Ovary (tissue), 3 donors: Measurements from ENCODE around the gene OMG.

Source experiments
- CTCF ChIP-seq, 3 donors: fragments of 450-650 bp in 2 of 3; fragments of 200-600 bp in 1 of 3; IDR thresholded peaks; one replicate each; pipeline versions ENCODE4 v1.5.1 to v1.8.0; 2016 to 2022; ENCODE audit warnings: antibody characterized with exemption in 3 of 3, mild to moderate bottlenecking in 1 of 3
- EP300 ChIP-seq: sonication (generic); formaldehyde crosslinking; IDR thresholded peaks from one replicate; pipeline ENCODE4 v1.6.1; 2017; ENCODE audit warnings: antibody characterized with exemption
- POLR2A ChIP-seq: fragments of 450-650 bp; IDR thresholded peaks from one replicate; pipeline ENCODE4 v1.6.1; 2017; ENCODE audit warnings: antibody characterized with exemption, mild to moderate bottlenecking, moderate library complexity
- donor health status: DM: no; HTN: no; CAD: no.

GRCh38 chr17:31254654-31255053 lies 42.4 kb downstream of the OMG start:
- TF ChIP-seq CTCF (IDR thresholded peaks at IDR 0.05) (no peak), POLR2A (no peak), EP300 (no peak)
